ENCODE measurements around the gene MRPL14.
A peak's percentile ranks its signal among the peaks of the same experiment; 100 is the strongest.

MRPL14 gene

DNA sequence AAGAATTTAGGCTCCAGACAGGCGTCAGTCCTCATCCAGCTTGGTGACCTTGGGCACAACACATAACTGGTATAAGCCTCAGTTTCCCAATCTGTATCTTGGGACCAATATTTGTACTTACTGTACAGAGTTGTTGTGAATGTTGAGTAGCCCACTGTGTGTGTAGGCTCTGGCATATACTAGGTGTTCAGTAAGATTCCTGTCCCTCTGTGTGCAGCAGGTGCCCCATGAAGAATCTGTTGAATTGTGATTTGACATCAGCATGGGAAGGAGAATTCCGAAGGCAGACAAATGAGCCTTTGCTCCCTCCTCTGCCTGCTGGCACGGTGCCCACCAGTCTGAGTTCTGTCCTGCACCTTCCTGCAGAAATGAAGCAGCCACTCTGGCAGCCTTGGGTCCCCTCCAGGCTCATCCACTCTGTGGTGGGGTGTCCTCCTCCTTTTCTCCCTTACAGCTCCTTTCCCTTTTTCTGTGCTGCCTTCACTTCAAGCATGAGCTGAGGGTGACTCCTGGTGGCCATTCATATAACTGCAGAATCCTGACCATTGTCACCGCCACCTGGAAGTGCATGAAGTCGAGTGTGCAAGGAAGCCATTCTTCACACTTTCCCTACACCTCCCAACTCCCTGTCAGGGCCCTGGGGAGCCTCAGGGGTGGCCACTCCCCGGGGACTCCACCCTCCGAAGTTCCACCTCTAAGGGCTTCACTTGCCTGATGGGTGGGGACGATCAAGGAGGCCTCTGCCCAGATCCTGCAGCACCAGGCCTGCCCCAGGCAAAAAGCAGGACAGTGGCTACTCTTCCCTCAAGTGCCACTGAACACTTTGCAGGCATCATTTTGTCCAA, 48.2 kb downstream of the MRPL14 start:
- DNase-seq (ENCODE audit: low read depth): no peak

DNA sequence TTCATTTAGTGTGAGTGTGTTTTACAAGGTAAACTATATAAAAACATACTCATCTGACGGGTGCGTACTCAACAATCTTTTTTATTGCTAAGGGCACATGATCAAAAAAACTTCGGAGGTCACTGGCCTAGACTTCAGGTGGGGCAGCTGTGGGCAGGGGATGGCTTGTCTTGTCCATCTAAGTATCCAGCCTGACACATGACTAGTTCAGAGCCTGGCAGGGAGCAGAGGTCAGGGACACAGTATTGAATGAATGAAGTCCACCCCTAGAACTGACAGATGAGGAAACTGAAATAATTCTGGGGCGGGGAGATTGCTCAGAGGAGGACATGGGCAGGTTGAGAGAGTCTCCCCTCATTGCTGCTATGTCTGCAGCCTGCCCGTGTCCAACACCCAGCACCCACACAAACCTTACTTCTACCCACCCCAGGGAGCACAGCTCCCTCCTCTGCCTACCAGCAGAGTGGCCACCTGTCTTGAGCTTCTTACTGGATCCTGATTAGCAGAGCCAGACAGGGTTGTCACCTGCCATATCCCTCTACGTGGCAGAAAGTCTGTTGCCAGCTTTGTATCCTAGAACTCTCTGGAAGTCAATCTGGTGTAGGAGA, 48.9 kb downstream of the MRPL14 start:
- no peak for DNase-seq (ENCODE audit: low read depth)

DNA sequence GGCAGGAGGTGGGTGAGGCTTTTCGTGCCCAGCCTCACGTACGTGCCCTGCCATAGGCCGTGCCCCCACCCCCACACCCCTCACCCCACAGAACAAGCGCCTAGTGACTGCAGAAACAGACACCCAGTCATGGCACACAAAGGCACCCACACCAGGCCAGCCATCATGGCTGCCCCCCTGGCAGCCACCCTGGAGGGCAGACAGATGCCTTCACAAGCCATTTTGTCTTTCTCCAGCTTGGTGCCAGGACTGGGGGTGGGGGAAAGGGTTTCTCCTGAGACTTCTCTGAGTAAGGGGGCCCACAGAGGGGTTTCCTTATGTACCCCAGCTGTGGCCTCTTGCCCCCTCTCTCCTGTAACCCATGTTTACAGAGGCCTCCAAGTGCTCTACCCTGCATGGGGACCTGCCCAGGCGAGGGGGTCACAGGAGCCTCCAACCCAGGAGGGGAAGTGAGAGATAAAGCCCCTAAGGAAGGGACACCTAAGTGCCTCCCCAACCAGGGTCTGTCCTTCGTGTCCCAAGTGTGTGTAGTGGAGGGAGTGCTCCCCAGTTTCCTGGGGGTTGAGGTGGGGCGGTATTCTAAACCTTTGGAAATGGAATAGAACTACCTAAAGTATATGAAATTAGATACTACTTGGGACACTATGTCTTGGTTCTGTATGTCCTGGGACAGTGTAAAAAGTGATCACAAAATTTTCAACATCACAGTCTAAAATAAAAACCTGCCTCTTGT, 49.9 kb downstream of the MRPL14 start:
- DNase-seq (ENCODE audit: low read depth): no peak

DNA sequence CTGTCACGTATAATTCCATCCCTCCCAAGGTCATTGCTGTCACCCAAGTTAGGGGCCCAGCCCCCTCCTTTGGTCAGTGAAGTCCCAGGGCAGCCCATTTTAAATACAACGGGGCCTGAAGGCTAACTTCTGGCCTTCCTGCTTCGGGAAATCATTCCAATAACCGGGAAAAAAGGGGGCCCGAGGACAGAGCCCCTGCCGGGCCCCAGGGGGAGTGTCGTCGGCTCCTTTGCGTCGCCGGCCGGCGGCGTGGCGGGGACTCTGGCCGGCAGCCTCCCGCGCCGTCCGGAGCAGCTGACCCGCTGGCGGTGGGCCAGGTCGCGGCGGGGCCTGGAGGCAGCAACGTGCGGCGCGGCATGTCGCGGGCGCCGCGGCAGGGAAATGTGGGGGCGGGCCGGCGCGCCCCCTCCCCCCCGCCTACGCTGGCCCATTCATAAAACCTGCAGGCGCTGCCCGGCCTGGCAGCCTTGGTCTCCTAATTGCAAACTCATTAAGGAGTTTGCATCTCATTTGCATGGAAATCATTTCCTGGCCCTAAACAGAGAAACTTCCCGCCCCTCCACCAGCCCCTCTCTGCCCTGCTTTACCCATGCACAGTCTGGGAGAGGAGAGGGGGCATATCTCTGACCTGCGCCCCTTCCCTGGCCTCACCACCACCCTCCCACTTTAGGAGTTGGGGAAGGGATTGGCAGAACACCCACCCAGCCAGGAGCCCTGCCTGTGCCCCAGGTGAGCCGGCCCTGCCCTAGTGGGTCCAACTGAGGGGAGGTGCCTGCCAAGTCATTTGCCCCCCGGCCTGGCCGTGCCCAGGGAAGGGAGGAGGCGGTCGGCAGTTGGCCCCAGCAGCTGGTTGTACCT, 50.7 kb downstream of the MRPL14 start:
- DNase-seq (ENCODE audit: low read depth): no peak

DNA sequence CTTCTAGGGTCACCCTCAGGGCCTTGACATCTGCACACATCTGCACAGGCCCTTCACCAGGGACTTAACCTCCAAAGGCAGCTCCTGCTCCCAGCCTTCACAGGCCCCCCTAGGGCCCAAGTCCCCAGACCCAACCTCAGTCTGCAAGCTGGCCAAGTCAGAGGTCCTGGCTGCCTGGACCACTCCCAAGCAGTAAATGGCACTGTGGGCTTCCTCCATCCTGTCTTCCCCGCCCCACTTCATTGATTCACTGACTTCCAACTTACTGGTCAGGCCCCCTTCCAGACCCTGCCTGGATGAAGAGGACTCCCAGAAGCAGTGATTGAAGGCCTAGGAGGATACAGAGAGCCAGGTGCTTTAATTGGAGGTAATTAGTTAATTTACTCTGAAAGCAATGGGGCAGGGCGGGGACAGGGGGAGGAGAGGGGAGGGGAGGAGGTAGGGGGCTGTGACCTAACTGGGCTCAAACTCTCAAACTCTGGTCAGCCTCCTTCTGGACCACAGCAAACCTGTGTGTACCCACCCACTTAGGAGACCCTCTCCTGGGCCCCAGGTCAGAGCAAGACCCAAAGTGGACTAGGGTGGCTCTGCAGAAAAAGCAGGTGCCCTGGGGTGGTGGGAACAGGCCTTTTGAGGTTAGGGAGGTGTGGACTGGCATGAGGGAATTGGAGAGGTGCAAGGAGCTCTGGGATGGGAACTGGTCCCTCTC, 51.5 kb downstream of the MRPL14 start:
- no peak for DNase-seq (ENCODE audit: low read depth)

DNA sequence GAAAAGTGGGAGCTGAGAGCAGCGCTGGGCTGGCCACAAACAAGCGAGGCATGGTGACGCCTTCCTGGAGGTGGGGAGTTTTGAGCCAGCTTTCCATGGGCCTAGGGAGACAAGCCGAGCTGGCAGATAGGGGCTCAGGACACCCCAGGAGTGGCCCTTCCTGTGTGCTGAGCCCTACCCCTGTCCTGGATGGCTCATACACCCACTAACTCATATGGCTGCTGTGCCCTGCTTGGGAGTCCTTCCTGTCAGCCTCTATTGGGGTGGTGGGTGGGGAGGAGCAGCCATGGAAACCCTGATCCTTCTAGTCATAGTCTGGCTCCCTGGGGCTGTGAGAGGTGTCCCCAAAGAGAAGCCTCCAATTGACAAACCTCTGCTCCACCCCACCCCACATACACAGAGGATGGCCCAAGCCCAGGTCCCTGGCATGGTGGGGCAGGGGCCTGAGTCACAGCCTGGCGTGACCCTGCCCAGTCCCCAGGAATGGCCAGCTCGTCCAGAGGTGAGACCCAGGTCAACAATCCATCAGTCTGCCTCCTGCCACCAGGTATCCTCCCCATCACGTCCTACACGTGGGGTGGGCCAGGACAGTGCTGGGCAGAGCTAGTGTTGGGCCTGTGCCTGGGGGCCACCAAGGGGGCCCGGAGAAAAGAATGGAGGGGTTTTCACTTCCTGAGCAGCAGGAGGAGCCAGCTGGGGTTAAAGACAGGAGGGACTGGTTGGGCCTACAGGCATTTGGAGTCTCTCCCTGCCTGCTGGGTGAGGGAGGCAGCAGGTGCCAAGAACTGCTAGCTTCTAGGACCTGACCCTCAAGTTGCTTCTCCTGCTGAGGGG, 52.2 kb downstream of the MRPL14 start:
- DNase-seq (ENCODE audit: low read depth): no peak

DNA sequence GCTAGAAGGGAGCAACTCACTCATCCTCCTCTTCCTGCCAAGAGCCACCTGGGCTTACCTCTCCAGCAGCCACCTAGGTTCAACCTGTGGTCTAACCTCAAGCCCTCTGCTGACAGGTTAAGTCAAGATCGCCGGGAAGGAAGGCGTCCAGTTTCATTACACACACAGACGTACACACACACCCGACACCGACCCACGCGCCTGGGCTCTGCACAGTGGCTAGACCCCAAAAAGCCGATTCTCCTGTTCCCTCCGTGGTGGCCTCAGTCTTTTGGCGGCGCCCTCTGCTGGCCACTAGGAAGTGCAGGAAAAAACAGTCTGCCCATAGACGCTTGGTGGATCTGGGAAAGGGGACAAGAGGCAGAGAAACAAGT, 52.8 kb downstream of the MRPL14 start:
- no peak for DNase-seq (ENCODE audit: low read depth)

DNA sequence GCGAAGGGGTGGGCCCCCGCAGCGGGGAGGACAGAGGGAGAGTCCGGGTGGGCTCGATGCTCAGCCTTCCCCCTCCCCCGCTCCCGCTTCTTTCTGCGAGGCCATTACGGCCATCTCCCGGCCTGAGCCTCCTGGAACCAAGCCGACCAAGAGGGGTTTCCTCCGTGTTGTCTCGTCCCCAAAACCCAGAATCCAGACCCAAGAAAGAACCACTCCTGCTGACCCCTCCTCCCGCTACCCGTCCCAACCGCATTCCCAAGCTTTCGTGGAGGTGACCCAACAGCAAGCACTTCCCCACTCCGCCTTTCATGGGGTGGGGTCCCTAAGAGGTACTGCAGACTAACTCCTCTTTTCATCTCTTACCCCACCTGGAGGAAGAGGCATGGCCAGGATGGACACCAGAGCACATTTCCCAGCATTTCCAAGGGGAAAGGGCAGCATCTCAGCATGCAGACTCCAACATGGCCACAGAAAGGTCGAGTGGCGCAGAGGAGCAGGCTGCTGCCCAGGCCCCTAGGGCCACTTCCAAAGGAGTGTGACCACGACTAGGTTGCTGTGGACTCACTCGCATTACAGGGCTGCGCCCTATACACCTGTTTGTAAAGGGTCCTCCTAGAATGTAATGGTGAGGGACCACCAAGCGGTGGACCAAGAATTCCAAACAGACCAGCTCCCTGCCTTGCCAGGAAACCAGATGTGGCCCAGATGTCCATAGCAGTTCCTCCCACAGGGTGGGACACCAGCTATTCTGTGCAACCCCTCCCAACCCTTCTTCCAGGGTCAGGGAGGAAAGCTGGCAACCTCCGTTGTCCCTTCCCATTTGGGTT, 53.4 kb downstream of the MRPL14 start:
- no peak for DNase-seq (ENCODE audit: low read depth)

DNA sequence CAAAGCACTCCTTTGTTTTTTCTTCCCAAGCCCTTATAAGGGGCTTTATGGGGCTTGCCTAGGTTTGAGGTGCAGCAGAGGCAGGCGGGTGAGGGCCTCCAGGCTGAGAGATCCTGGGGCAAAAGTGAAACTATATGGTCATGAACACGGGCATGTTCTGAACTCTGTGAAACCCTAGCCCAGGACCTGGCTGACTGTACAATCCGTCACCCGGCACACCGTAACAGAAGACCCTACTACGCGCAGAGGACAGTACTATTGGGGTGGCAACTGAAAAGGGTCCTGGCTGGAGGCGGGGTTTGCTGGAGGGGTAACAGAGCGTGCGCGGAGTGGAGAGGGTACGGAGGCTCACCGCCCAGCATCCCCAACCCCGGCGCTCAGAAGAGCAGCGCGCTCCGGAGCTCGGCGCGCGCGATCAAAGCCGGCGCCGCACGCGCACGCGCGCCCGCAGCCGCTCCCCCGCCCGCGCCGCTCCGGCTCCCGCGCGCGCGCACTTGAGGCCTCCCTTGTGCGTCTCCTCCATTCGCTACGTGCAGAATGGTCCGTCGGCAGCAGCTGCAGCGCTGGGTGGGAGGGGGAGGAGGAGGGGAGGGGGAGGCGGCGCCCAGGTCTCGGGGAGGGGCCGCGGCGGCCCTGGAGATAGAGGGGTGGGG, 54.2 kb downstream of the MRPL14 start:
- peak; percentile 66 for DNase-seq (ENCODE audit: low read depth)

DNA sequence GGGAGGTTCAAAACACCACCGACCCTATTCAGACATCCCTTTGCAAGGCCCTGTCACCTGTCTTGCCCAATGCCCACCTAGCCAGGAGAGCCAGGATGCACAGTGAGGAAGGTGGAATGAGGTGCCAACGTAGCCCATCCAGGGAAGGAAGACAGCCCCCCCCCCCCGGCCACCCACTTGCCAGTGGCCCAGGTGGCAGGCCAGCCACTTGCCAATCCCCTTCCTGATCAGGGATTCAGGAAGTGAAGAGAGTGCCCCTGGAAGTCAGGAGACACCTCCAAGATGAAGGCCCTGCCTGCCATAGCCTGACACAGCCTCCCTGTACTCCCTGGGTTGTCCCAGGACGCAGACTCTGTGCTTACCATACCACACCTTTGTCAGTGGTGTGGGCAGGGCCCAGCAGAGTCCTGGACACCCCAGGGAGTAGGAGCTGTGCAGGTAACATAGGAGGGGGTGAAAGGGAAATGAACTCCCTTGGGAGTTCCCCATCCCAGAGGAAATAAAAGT, 54.7 kb downstream of the MRPL14 start:
- DNase-seq (ENCODE audit: low read depth): no peak

DNA sequence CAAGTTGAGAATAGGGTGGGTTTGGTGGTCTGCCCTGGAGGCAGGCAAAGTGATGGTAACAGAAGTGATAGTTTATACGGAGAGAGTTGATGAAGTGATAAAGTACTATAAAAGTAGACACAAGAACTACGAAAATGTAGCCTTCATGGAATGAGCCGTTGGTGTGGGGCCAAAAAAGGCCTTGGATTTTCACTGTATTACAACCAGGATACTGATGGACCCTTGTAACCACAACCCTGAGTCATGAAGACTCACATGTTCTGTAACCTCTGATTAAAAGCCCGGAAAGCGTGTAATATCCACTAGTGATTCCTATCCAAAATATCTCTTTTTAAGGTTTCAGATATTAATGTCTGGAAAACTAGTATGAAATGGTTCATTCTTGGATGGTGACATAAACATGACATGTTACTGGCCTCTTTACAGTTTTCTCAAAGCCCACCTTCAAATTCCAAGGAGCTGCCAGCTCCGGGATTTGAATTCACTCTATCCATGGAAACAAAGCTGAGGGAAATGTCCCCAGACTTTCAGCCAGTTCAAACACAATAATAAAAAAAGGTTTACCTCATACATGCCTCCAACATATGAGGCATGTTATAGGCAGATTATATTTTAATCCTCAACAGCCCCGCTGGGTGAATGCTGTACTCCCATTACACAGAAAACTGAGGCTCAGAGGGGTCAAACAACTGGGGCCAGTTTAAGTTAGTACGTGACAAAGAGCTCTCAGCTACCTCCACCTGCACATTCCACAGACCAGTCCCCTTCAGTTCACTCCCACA, 55.4 kb downstream of the MRPL14 start:
- peak; percentile 96 for DNase-seq (ENCODE audit: low read depth)

DNA sequence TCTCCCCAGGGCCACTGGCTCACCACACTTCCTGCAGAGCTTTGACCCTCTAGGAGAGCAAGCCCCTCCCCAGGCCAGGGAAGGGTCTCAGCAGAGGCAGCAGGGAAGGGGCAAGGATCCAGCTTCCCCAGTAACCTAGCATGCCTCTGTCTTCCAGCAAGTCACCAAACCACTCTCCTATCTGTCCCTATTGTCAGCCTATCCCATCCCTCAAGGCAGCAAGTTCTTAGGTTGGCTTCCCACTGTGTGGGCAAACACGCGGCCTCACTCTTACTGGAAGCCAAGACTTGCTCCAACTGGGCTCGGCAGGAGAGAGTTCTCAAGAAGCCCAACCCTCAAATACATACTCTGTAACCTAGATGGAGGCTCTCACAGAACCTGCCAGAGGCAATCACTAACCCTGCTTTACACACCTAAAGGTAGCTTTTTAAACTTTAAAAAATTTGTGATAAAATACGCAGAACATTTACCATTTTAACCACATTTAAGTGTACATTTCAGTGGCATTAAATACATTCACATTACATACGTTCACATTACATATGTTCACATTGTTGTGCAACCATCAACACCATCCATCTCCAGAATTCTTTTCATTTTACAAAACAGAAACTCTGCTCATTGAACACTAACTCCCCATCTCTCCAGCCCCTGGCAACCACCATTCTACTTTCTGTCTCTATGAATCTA, 58.5 kb downstream of the MRPL14 start:
- no peak for DNase-seq (ENCODE audit: low read depth)

DNA sequence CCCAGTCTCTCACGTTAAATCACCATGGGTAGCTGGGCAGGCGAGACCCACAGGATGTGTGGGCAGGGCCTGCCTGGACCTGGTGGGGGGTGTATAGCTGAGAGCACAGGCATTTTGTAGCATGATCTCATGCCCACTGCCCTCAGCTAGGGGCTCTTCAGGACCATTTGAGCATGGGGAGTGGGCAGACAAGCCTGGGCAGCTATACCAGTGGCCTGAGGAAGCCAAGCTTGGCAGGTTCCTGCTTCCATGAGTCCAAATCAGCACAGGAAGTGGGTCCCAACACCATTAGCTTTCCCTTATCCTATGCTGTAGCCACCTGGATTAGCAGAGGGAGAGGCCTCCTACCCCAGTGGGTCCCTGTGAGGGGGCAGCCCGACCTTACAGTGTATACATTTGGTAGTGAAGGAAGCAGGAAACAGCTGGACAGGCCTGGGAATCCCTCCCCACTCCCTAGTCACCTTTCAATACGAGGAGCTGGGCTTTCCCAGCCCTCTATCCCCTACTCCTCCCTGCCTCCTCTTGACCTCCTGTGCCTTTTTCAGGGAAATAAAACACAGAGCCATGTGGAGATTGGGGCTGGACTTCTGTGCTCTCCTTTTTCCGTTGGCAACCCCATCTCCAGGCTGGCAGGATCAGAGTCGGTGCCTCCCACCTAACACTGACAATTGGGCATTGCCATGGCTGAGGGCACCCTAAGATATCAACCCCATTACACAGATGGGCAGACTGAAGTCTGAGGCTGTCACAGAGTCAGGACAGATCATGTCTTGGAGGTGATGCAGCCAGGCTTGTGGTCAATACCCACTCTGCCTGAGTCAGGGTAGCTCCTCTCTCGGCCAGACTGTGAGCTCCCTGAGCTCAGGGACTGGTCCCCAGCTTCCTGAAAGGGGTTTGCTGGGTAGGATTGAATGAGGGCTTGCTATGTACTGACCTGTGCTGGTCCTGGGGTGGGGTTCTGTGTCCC, 59.8 kb downstream of the MRPL14 start:
- no peak for DNase-seq (ENCODE audit: low read depth)

DNA sequence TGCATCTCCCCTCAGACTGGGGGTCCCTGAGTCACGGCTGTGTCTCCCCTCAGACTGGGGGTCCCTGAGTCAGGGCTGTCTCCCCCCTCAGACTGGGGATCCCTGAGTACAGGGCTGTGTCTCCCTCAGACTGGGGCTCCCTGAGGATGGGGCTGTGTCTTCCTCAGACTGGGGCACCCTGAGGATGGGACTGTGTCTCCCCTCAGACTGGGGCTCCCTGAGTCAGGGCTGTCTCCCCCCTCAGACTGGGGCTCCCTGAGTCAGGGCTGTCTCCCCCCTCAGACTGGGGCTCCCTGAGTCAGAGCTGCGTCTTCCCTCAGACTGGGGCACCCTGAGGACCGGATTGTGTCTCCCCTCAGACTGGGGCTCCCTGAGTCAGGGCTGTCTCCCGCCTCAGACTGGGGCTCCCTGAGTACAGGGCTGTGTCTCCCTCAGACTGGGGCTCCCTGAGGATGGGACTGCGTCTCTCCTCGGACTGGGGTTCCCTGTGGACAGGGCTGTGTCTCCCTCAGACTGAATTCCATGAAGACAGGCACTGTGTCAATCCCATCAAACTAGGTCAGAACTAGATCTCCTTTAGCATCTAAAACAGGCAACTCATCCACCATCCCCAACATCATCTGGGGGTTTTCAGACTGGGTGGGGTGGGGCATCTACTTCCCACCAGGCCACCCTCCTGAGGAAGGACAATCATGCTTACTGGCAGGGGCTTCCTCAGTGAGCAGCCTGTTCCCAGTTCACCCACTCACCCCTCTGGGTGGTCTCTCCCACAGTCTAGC, 60.7 kb downstream of the MRPL14 start:
- no peak for DNase-seq (ENCODE audit: low read depth)

DNA sequence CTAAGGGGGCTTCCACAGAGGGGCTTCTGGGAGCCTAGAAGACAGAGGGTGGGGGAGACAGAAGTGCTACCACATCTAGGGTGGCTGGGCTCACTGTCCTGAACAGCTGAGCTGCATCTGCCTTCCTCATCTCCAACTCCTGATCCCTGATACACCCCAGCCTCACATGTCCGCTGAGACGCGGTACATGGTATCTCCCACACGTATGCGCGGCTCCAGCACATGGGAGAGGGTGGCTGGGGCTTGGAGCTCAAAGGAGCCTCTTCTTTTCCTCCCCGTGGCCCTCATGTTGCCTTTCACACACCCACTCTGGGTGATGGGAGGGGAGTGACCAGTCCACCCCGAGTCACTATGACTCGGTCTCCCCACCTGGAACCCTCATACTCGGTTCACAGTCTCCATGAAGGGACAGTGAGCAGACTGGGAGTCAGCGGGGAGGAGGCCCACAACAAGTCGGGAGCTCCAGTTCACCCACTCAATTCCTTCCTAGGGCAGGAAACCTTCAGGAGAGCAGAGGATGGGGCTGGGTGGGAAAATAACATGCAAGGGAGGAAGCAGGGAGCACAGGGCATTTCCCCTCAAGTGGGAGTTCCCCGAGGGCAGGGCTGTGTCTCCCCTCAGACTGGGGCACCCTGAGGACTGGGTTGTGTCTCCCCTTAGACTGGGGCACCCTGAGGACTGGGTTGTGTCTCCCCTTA, 61.7 kb downstream of the MRPL14 start:
- DNase-seq (ENCODE audit: low read depth): no peak
